Amygdala (tissue), 56 donors: Measurements from ENCODE around the gene TMEM89.
A peak's percentile ranks its signal among the peaks of the same experiment; 100 is the strongest.

Experiments
- DNase-seq, 56 donors: peaks; one replicate each; lab custom pipeline; 2025; lab: John Stamatoyannopoulos, UW

Gene TMEM89, protein sequence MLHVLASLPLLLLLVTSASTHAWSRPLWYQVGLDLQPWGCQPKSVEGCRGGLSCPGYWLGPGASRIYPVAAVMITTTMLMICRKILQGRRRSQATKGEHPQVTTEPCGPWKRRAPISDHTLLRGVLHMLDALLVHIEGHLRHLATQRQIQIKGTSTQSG

DNA sequence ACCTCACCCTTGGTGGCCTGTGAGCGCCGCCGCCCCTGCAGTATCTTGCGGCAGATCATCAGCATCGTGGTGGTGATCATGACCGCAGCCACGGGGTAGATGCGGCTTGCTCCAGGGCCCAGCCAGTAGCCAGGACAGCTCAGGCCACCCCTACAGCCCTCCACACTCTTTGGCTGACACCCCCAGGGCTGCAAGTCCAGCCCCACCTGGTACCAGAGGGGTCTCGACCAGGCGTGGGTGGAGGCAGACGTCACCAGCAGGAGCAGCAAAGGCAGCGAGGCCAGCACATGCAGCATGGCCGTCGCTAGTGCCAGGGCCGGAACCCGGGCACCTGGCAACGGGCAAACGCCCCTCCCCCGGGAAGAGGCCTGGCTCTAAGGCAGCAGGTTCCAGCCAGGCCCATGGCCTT is at the start of gene TMEM89:
Gene TMEM89, minus strand, starts transcription at position 309 of the 409 bp plus-strand sequence. Its CDS starts 13 bp downstream, at position 296.
- no peak for DNase-seq

DNA sequence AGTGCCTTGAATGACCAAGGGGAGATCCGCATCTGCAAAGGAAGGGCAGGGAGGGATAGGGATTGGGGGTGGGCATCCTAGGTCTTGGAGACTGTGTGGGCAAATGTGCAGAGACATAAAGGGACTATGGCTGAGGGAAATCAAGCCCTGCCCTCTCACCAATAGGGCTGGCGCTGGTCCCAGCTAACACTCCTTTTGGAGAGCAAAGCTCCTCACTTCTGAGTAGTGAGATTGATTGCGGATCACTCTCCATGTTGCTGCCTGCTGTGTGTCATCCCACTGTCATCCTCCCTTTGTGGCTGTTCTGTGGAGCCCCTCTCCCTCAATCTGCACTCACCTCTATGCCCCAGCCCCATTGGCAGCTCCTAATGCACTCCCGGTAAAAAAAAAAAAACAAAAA is 43.4 kb upstream of the TMEM89 start:
- no peak for DNase-seq

DNA sequence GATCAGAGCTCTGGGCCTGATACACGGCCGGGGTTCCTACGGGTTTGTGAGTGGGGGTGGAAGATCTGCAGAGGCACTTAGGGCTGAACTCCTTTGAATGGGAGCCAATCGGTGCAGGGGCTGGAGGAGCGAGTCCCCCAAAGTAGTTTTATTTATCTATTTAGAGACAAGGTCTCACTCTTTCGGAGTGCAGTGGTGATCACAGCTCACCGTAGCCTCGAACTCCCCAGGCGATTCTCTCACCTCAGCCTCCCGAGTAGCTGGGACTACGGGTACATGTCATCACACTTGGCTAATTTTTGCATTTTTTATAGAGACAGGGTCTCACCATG is 42.7 kb upstream of the TMEM89 start:
- no peak for DNase-seq

DNA sequence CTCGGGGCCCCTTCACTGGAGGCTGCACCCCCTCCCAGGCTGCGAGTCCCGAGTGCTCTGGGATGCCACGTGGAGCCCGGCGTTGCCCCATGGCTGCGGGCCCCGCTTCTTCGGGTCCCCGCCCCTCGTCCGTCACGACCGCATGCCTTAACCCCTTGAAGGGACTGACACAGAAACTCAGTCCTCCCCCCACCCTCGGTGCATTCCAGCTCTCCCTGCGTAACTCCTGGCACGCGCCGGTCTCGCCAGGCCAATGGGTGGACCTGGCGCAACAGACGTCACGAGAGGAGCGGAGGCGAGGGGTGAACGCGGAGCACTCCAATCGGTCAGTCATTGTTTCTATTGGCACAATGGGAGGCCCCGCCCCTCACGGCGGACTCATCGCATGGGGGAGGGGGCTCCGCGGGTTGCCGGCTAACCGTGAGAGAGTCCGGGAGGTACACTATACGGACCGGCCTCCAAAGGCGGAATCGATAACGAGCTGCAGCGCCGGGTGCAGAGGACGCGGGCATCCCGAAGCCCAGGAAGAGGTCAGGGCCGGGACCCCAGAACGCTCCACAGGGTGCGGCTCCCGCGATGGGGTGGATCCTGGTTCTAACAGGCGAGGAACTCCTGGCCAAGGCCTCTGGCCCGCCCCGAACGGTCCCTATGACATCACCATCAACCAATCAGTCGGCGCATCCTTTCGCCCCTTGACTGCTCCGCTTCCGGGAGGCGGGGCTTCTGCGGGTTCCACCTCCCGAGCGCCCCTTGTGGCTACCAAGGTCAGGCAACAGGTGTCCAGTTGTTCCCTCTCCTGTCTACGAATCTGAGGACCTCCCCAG is 42.1 kb upstream of the TMEM89 start:
- peak; percentile 66 to 97 (median 93) for DNase-seq

DNA sequence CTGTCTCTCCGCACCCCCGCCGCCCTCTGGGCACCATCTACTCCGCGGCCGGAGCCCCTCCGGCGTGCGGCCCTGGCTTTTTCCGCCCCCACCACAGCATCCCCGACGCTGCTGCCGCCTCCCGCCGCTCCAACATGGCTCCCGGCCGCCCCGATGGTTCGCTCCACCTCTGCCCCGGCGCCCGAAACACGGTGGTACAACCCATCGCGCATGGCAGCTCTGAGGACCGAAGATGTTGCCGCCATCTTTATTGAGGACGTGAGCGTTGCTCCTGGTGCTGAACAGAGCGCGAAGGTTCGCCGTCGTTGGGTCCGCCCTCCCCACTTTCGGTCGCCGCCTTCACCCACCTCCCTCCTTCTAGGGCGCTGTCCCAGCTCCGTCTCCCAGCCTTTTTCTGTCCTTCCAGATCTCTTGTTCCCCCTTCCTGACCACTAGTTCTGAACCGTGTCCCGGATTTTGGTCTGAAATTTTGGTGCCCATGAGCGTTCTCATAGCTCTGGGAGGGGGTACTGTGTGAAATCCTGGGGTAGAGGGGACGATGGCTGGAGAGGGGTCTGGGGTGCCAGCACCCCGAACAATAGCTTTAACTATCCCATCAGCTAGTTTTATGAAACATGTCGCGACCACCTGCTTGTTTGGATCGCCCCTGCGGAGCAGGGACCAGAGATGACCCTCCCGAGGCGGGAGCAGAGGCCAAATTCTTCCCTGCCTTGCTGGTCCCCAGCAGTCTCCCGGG is 41.4 kb upstream of the TMEM89 start, which contains the start of gene CELSR3:
Gene CELSR3, minus strand, starts transcription at position 134 of the 736 bp plus-strand sequence. CDS start 252 bp downstream, outside the sequence.
- DNase-seq = peak in 54 of 56 donors; percentile 19 to 87 (median 69)

DNA sequence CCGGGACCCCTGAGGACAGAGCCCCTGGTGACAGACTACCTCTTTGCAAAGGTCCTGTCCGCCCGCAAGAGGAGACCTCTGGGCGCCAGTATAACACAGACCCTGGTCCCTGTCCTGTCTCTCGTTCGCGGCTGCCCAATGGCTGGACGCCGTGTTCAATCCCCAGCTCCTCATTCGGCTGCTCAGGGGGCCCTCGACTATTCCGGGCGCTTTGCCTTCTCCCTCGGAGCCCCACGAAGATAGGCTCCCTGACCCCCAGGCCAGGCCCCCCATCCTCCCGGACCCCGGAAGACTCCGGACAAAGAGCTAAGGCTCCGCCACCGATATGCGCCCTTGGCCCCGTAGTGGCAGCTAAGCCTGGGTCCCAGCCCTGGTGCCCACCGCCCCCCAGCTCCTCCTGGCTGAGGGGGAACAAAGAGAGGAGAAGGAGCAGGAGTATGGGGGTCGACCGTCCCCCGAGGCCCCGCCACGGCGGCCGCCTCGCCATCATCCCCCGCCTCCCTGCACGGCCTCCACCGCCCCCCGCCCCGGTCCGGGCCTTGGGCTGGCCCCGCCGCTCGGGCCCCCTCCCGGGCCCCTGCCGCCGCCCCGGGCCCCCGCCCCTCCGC is 40.7 kb upstream of the TMEM89 start:
- DNase-seq = peak in 7 of 56 donors; percentile 6 to 42 (median 28)

DNA sequence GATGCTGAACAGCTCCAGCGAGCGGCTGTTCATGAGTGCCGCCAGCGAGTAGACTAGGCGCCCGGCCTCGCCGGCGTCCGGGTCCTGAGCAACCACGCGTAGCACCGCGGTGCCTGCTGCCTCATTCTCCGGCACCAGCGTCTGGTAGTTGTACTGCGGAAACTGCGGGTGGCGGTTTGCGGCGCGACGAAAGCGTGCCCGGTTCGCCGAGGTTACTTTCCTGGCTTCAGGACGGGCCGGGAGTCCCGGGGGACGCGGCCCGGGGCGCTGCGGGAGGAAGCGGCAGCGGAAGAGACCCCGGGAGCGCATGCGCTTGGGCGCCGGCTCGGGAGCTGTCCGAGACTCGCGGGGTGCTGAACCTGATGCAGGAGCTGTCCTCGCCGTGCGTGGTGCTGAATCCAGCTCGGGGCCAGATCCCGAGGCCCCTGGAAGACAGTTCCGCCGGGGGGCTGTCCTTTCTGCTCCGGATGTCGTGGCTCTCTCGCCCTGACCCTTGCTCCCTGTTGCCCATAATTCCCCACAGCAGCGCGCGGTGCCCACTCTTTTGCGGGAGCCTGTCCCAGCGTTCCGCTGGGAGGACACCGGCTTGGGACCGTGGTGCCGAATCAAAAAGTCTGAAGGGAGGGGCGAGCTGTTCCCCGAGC is 40.1 kb upstream of the TMEM89 start:
- DNase-seq = peak in 45 of 56 donors; percentile 9 to 75 (median 40)

DNA sequence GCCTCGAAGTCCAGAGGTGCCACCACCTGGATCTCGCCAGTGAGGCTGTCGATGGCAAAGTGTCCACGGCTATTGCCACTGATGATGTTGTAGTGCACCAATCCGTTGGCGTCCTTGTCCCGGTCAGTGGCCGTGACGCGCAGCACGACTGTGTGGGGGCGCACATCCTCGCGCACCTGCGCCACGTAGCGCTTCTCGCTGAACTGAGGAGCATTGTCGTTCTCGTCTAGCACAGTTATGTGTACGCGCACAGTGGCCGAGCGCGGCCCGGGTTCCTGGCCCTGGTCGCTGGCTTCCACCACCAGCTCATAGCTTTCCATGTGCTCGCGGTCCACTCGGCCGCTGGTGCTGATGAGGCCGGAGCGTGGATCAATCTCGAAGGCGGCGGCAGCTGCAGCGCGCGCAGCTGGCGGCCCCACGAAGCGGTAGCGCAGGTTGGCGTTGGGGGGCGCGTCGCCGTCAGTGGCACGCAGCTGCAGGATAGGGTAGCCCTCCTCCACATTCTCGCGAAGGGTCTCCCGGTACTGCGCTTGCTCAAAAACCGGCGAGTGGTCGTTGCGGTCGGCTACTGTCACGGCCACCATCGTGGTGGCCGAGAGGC is 39.3 kb upstream of the TMEM89 start:
- no peak for DNase-seq

DNA sequence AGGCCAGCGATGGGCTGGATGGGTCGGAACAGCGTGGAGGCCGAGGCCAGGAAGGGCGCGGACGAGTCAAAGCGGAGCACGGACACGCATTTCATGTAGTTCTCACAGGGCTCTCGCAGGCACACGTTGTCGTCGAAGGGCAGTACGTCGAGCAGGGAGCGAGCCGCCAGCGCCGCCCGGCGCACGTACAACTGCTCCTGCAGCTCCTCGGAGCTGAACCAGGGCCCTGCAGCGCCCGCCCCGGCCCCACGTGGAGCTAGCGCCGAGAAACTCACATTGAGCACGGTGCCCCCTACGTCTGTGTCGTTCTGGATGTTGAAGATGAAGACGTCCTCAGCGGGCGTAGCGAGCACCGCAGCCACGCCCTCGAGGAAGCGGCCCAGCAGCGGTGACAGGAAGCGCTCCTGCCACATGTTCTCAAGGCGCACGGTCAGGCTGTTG is 35.3 kb upstream of the TMEM89 start:
- DNase-seq = no peak

DNA sequence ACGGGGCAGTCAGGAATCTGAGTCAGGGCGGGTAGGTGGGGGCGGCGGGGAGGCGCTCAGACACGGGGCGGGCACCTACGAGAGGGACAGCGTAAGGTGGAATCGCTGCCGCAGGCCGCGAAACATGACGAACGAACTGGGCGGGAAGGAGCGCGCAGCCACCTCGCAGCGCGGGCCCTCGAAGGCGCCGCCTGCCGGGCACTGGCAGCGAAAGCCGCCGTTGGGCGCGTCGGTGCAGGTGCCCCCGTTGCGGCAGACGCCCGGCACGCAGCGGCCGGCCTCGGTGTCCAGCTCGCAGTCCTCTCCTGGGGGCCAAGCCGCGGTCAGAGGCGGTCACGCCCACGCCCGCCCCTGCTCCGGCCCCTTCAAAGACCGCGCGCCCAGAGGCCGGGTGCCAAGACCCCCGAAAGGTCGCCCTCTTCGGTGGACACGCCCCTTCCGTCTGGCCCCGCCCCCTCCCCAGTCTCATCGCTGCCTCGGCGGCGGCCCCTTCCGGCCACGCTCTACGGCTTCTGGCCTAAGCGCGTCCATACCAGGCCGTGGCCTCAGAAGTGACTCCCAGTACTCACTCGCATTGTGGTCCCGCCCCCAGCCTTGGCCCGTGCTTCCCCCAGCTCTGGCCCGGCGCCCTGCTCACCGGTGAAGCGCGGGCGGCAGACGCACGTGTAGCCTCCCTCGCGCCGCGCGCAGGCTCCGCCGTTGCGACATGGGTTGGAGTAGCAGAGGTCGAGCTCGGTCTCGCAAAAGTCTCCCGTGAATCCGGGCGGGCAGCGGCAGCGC is 34.7 kb upstream of the TMEM89 start:
- peak in 29 of 56 donors; percentile 9 to 69 (median 32) for DNase-seq

DNA sequence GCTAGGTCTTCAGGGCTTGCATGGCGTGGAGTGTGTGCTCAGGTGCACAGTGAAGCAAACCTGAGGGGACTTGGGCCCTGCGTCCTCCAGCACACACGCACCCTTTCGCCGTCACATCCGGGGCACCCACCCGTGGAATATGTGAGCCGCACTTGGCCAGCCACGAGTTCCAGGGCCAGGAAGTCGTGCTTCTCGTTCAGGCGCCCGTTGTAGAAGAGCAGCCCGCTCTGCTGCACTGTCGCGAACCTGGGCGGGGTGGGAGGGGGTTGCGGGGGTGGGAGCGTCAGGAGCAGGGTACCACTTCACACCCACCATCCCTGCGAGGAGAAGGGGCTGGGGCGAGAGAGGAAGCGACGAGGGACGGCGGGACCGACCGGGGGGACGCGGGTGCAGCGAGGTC is 34.0 kb upstream of the TMEM89 start:
- no peak for DNase-seq

DNA sequence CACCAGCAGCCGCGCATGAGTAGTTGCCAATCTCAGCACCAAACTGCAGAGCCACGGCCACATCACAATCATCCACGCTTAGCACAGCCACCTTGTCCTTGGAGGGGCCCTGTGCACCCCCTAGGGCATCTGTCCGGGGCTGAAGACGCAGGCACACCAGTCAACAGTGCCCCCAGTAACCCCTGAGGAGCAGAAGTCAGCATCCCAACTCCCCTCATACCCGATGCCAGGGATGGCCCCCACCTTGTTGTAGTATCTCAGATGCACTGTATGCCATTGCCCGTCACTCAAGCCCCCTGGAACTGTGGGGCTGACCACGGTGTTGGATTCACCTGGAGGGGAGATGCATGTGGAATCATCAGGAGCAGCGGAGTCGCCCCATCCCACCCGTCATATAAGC is 33.5 kb upstream of the TMEM89 start:
- DNase-seq = no peak

DNA sequence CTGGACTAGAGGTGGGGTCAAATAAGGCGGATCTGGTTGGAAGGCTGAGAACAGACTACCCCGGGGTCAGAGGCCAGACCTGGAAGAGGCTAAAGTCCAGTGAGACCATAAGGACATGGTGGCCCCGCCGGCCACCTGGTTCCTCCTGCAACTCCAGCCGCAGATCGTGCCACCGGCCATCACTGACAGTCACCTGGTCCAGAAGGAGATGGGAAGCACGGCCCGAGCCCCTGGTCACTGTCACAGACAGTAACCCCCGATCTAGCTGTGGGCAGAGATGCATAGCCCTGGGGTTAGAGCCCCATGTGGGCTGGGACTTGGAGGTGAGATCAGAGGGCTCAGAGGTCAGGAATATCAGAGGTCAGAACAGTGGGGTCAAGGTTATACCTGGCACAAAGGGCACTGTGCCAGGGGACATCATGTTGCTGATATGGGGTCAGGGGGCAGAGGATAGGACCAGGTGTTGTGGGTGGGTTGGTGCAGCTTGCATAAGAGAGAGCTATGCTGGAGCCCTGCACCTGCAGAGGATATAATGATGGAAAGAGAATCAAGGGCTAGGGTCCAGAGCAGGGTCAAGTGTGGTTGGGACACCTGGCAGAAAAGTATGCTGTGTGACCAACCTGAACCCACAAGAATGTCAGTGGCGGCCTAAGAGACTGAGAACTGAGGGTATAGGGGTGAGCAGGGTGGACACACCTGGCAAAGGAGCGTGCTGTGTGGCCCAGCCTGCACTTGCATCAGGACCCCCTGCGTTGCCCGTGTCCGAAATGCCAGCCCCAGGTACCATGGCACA is 31.6 kb upstream of the TMEM89 start:
- no peak for DNase-seq

DNA sequence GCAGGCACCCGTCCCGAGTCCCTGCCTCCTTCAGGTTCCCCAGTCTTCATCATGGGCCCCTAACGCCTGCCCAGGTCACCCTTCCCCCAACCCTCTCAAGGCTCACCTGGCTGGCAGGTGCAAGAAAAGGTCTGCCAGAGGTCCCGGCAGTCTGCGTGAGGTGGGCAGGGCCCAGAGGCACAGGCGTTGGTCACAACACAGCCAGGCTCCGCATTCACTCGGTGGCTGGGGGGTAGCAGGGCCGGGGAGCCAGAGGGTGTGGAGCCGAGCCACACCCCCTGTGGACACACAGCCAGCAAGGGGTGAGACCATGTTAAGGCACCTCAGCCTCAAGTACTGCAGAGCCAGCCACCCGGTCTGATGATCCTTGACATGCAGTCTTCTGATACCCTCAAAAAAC is 30.2 kb upstream of the TMEM89 start:
- DNase-seq = no peak

DNA sequence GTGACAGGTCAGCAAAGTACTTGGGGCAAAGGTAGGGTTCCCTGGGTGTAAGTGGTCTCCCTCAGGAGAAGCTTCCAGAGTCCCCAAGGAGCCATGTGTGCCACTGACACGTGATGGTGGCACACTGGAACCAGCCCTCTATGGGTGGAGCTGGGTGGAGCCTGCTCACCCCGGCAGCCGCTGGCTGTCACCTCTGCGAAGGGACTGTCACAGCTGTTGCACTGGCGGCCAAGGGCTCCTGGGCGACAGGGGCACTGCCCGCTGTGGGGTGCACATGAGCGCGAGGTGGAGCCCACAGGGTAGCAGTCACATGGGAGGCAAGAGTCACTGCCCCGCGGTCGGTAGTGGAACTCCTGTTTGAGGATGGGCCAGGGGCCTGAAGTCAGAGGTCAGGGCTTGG is 29.2 kb upstream of the TMEM89 start:
- DNase-seq = no peak

DNA sequence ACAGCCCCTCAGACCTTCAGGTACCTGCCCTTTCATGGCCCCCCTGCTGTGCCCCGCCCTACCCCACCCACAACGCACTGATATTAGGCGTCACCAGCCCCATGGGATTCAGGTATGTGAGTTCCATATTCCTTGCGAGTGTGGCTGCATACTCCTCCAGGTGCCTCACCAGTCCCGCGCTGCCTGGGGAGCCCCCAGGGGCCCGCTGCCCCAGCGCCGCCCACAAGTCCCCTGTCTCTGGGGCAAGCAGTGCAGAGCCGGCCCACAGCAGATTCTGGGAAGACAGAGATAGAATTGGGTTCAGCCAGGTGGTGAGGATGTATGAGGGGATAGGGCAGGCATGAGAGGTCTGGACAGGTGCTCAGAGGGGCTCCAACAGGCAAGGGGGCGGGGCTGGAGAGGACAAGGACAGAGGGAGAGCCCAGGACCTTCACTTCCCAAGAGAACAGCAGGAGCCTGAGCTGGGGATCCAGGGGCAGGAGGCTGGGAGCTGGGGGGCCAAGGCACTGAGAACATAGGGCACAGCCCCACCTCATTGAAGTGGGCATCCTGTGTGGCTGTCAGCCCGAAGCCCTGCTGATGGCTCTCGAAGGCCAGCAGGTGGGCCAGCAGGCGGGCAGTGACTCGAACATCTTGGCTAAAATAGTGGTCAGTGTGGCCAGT is 26.8 kb upstream of the TMEM89 start:
- no peak for DNase-seq

DNA sequence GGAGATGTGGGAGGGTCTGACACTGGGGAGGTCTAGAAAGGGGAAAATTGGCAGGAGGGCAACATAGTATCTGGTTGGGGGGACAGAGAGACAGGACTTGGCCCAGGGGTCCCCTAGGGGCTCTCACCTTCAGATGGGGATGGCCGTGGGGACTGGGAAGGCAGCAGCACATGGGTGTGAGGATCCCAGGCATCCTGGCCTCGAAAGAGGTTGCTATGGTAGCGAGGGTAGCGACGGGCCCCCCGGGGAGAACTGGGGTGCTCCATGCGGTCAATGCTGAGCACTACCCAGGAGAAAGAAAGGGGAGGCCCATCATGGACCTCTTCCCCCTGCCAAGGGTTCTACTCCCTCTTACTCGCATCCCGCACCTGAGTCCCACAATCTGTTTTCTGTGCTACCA is 26.1 kb upstream of the TMEM89 start:
- DNase-seq = no peak
